Measurements from ENCODE around the gene PPP1R9A.

DNA sequence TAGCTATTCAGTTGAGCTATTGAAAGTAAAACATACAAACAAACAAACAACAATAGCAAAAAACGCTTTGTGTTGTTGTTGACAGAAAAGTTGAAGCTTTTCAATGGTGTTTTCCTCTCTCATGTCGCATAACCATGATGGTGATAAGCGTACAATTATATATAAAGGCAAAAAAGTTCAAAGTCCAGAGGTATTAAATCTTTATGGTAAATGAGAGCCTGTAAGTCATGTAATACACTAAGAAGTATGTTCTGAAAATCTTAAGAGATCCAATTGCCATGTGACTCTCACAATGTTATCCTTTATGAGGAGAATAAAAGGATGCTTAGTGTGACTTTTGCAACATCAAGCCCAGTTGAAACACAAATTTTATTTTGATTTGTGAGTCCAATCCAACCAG lies 93.9 kb downstream of the PPP1R9A start:
- TF ChIP-seq, protein P1, sequence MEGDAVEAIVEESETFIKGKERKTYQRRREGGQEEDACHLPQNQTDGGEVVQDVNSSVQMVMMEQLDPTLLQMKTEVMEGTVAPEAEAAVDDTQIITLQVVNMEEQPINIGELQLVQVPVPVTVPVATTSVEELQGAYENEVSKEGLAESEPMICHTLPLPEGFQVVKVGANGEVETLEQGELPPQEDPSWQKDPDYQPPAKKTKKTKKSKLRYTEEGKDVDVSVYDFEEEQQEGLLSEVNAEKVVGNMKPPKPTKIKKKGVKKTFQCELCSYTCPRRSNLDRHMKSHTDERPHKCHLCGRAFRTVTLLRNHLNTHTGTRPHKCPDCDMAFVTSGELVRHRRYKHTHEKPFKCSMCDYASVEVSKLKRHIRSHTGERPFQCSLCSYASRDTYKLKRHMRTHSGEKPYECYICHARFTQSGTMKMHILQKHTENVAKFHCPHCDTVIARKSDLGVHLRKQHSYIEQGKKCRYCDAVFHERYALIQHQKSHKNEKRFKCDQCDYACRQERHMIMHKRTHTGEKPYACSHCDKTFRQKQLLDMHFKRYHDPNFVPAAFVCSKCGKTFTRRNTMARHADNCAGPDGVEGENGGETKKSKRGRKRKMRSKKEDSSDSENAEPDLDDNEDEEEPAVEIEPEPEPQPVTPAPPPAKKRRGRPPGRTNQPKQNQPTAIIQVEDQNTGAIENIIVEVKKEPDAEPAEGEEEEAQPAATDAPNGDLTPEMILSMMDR (IDR thresholded peaks at IDR 0.05 in 2 of 3, conservative IDR thresholded peaks at IDR 0.05 in 1 of 3; ENCODE audit: control insufficient read depth in 2 of 3, extremely low read depth in 1 of 3, insufficient read depth in 1 of 3, low read depth in 3 of 3, low read length in 3 of 3) = no peak
- TF ChIP-seq MXI1 (IDR thresholded peaks at IDR 0.05; ENCODE audit: low read depth, low read length) (no peak), NFYB (IDR thresholded peaks at IDR 0.05; ENCODE audit: insufficient read depth, low read depth, low read length) (no peak), IKZF1 (conservative IDR thresholded peaks at IDR 0.05) (no peak), GATAD2B (conservative IDR thresholded peaks at IDR 0.05; ENCODE audit: low read depth) (no peak), CBFB (IDR thresholded peaks at IDR 0.05; ENCODE audit: low read depth) (no peak), POLR2A (IDR thresholded peaks at IDR 0.05; ENCODE audit: low read depth, low read length) (no peak), BRCA1 (IDR thresholded peaks at IDR 0.05; ENCODE audit: low read depth, low read length) (no peak), ZNF24 (IDR thresholded peaks at IDR 0.05) (no peak), FOXK2 (IDR thresholded peaks at IDR 0.05) (no peak), TCF12 (IDR thresholded peaks at IDR 0.05; ENCODE audit: low read depth, low read length) (no peak)
- TF ChIP-seq, protein P2, sequence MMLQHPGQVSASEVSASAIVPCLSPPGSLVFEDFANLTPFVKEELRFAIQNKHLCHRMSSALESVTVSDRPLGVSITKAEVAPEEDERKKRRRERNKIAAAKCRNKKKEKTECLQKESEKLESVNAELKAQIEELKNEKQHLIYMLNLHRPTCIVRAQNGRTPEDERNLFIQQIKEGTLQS (IDR thresholded peaks at IDR 0.05; ENCODE audit: borderline replicate concordance, extremely low read depth, low read depth, low read length) = no peak
- TF ChIP-seq, protein P3, sequence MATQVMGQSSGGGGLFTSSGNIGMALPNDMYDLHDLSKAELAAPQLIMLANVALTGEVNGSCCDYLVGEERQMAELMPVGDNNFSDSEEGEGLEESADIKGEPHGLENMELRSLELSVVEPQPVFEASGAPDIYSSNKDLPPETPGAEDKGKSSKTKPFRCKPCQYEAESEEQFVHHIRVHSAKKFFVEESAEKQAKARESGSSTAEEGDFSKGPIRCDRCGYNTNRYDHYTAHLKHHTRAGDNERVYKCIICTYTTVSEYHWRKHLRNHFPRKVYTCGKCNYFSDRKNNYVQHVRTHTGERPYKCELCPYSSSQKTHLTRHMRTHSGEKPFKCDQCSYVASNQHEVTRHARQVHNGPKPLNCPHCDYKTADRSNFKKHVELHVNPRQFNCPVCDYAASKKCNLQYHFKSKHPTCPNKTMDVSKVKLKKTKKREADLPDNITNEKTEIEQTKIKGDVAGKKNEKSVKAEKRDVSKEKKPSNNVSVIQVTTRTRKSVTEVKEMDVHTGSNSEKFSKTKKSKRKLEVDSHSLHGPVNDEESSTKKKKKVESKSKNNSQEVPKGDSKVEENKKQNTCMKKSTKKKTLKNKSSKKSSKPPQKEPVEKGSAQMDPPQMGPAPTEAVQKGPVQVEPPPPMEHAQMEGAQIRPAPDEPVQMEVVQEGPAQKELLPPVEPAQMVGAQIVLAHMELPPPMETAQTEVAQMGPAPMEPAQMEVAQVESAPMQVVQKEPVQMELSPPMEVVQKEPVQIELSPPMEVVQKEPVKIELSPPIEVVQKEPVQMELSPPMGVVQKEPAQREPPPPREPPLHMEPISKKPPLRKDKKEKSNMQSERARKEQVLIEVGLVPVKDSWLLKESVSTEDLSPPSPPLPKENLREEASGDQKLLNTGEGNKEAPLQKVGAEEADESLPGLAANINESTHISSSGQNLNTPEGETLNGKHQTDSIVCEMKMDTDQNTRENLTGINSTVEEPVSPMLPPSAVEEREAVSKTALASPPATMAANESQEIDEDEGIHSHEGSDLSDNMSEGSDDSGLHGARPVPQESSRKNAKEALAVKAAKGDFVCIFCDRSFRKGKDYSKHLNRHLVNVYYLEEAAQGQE (IDR thresholded peaks at IDR 0.05; ENCODE audit: low read depth, low read length) = no peak

Measured in GM12878 (cell line).